Right renal pelvis (tissue), 4 donors: ENCODE results near the gene KCNQ1. TPM values are rescaled to one million over a fixed set of nuclear protein-coding genes. Genes with fewer than 3 reads are reported as not detected.

Source experiments
- DNase-seq, 4 donors: peaks; one replicate each; pipeline ENCODE4 v3.0.0-alpha.2; 2013; ENCODE audit warnings: low read depth in 4 of 4, low spot score in 3 of 4, missing footprints in 1 of 4
- polyA plus RNA-seq, 4 donors: library from polyadenylated mRNA; unstranded; fragments of 120-200 nt; gene quantifications; one replicate each; pipeline ENCODE4 v1.2.1, GENCODE V29; 2013; ENCODE audit not compliant: insufficient read length in 4 of 4

Gene KCNQ1
- polyA plus RNA-seq, 4 donors: 9.8 to 13.2 (median 12.0) TPM

DNA sequence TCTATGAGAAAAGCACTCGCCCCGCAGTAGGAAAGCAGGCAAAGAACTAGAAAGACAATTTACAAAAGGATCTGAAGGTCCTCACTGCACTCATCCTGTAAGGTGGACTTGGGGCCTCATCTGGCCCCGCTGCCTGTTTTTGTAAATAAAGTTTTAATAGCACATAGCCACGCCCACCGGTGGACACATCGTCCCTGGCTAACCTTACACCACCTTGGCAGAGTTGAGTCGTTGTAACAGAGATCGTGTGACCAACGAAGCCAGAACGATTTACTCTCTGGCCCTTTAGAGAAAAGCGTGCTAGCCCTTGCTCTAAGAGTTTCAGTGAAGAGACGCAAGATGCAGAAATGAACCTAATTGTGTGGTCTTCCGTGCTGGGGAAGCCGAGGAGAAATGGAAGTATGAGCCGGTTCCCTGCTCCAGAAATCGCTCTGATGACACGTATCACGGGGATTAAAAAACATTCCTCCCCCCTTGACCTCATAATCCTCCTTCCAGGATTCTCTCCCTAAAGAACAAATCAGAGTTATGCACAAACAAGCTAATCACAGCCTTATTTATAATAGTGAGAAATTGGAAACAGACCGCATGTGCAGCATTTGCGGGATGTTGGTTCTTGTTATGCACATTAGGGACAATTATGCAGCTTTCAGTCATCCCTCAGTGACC is 360.7 kb downstream of the KCNQ1 start:
- no peak for DNase-seq

- no peak for DNase-seq
These were observed 361.7 kb downstream of the KCNQ1 start for GRCh38 chr11:2806351-2807024.

- no peak for DNase-seq
These were observed 362.3 kb downstream of the KCNQ1 start for GRCh38 chr11:2807025-2807681.

DNA sequence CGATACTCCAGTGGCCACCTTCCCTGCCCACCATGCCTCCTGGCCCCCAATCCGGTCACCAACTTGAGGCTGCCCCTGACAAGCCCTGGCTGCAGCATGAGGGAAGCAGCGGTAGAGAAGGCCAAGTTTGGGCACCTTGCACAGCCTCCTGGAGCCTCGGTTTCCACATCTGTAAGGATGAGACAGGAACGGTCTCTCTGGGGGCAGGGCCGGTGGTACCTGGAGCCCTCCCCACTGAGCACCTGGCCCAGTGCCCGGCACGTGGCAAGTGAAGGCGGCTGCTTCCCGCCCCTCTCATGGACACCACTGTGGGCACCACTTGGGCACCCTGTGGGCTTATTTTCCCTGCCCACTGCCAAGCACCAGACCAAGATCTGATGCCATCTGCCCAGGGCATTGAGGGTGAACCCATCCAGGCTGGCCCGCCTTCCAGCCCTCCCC is 363.0 kb downstream of the KCNQ1 start:
- DNase-seq: no peak

GRCh38 chr11:2808850-2809846 is 364.3 kb downstream of the KCNQ1 start:
- DNase-seq: no peak

DNA sequence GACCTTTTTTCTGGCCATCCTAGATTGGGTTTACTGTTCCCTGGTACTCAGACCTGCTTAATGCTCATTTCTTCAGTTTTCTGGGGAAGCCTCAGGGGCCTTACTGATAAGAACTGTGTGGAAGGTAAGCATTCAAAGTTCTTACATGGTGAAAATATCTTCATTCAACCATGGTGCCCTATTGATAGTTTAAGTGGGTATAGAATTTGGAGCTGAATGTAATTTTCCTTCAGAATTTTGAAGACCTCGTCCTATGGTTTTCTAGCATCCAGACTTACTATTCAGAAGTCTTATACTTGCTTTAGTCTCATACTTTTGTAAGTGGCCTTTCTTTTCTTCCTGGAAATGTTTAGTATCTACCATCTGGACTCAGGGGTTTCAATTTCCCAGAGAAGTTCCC is 365.0 kb downstream of the KCNQ1 start:
- DNase-seq: no peak

GRCh38 chr11:2810411-2811205 is 365.8 kb downstream of the KCNQ1 start:
- no peak for DNase-seq

GRCh38 chr11:2811206-2812091 is 366.6 kb downstream of the KCNQ1 start:
- no peak for DNase-seq

DNA sequence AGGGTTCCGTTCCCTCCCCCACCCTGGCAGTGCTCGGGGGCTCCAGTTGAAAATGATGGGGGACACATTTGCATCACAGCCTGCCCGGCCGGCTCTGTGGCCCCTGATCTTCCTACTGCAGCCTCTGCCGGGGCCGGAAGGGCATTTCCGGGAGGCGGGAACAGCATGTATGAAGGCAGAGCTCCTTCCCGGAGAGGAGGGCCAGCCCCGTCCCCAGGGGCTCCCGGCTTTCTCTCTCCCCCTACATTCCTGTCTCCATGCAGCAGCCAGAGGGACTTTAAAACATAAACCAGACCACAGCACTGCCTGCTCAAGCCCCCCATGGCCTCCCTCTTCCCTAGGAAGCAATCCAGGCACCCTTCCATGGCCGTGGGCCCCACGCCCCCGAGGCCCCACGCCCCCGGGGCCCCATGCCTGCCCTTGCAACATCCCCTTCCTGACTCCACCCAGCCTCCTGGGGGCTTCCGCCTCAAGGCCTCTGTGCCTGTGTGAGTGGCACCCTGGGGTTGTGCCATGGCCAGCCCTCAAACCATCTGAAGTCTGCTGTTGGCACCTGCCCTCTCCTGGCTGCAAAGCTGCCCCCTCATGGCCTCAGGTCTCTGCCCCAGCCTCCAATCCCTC is 367.7 kb downstream of the KCNQ1 start:
- peak in 1 of 4 donors; percentile 58 for DNase-seq

DNA sequence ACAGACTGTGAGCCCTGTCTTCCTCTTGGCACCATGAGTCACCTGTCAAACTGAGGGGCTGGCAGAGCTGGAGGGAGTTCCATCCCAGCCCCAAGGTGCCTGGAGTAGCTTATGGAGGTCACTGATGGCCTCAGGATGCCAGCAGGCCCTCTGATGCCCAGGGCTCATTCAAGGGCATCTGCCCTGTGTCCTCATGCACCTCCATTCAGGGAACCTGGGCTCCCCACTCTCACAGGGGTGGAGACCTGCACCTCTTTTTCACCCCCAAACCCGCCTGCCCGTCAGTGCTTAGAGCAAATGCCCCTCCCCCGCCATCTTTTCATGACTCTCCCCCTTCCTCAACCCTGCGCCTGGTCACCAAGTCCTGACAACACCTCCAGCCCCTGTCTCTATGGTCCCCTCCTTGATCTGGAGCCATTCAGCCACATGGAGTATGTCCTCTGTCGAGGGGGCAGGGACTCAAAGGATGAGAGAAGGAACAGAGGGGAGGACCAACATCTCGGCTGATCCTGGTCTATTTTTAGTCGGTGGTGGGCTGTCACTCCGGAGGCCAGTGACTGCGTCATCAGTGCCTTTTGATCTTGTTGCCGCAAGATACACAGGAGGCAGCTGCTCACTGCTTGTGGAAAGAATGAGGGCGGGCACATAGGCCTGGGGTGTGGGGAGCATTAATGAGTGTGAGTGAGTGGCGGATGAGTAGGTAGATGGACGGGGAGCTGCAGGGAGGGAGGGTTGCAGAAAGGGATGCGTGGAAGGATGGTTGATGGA is 368.5 kb downstream of the KCNQ1 start:
- peak in 1 of 4 donors; percentile 64 for DNase-seq

GRCh38 chr11:2813968-2814367 is 369.2 kb downstream of the KCNQ1 start:
- no peak for DNase-seq

- DNase-seq: no peak
These were observed 369.9 kb downstream of the KCNQ1 start for GRCh38 chr11:2814751-2815150.

GRCh38 chr11:2815762-2816496 is 371.1 kb downstream of the KCNQ1 start:
- DNase-seq: no peak

DNA sequence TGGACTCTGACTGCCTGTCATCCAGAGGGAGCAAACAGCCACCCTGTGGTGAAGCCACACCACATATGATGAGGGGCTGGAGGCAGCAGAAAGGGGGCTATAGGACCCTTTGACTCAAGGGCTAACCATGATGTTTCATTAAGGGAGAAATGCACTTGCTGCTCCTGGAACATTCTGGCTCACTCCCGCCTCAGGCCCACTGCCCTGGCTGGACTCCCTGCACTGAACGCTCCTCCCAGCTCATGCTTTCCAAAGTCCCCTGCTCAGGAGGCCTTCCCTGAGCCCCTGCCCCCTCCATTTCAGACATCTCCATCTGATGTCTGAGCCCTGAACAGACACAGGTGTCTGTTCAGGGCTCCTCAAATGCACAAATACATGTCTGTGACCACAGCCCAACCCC is 371.7 kb downstream of the KCNQ1 start:
- DNase-seq: no peak

GRCh38 chr11:2816941-2817421 is 372.2 kb downstream of the KCNQ1 start:
- no peak for DNase-seq

GRCh38 chr11:2817431-2817830 is 372.6 kb downstream of the KCNQ1 start:
- DNase-seq: no peak

DNA sequence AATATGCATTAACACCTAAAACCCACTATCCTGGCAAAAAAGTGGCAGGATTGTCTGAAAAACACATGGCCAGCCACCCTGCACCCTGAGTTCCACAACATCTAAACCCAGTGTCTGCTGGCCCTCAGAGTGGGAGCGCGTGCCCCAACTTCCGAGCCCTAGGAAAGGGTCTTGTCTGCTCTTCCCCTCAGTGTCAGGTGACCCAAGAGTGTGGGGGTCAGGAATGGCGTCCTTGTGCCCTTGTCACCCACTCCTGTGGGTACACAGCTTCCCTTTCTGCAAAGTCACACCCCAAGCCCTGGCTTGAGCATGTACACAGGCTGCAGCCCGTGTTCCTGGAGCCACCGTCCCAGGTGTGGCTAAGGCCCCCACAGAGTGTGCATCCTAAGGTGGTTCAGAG is 373.2 kb downstream of the KCNQ1 start:
- no peak for DNase-seq
